Heart left ventricle (tissue), 13 donors: ENCODE measurements around the gene PRSS57.

Experiments
- CTCF ChIP-seq, 12 donors: fragments of 200-600 bp; sonication (generic) in 4 of 12; IDR thresholded peaks; one replicate each; pipeline versions ENCODE4 v1.5.0 to v1.8.0; 2018 to 2022; ENCODE audit warnings: antibody characterized with exemption in 12 of 12, mild to moderate bottlenecking in 5 of 12
- POLR2A ChIP-seq, 2 donors: fragments of 450-650 bp; IDR thresholded peaks; one replicate each; pipeline ENCODE4 v1.6.1; 2017; ENCODE audit warnings: antibody characterized with exemption in 2 of 2, mild to moderate bottlenecking in 2 of 2, moderate library complexity in 2 of 2
- donor health status: ischemic (EF 13 %, LVEDD 7.1; RV severe dilation, severe dysfunction).
- donor health status: DM: no; HTN: yes; CAD: no.
- donor health status: DM: no; HTN: no; CAD: no.
- donor health status: ischemic (EF 25% LVEDD 6.9; RV normal size, moderate dysfunction).
- donor health status: ischemic (EF 25% LVEDD 5.7; RV mildly dilated, moderate dysfunction).
- donor health status: ischemic (EF 35%, LVEDD 5.7; RV mildly dilated, moderate dysfunction).
- donor health status: nonischemic (EF 11% LVEDD 7.7; RV severe dilation, severe dysfunction).
- donor health status: DM: yes; HTN: yes; CAD: no.
- donor health status: PGD.
- donor health status: ischemic (EF 29% LVEDD 5.4; RV normal size, mild dysfunction).
- donor health status: nonischemic (EF 23%, LVEDD 6.1; RV moderate dilation, normal function).

- TF ChIP-seq CTCF (IDR thresholded peaks at IDR 0.05) (no peak), POLR2A (IDR thresholded peaks at IDR 0.05) (no peak)
Measured at GRCh38 chr19:723714-724113, 28.5 kb upstream of the PRSS57 start.
